Loucy (cell line): ENCODE results near the gene GOLIM4.

ENCODE experiments used
- H2AFZ ChIP-seq: fragments of 200-600 bp; sonication (generic); 2 replicates; pipeline ENCODE4 v1.6.0; 2016; ENCODE audit warnings: antibody characterized with exemption, mild to moderate bottlenecking, low read length, moderate library complexity
- H3F3A ChIP-seq: fragments of 200-600 bp; 2 replicates; pipeline ENCODE4 v1.6.0; 2016; ENCODE audit warnings: antibody characterized with exemption, low read depth, mild to moderate bottlenecking
- H3K27me3 ChIP-seq: fragments of 200-600 bp; sonication (generic); 2 replicates; pipeline ENCODE4 v1.6.1; 2014; ENCODE audit warnings: low read length, mild to moderate bottlenecking; ENCODE audit not compliant: insufficient read depth, poor library complexity, severe bottlenecking
- H3K36me3 ChIP-seq: fragments of 200-600 bp; sonication (generic); 2 replicates; pipeline ENCODE4 v1.6.1; 2016; ENCODE audit warnings: low read length; ENCODE audit not compliant: insufficient read depth
- H3K4me1 ChIP-seq: fragments of 200-600 bp; sonication (generic); 2 replicates; pipeline ENCODE4 v1.5.1; 2014; ENCODE audit warnings: low read length, mild to moderate bottlenecking; ENCODE audit not compliant: insufficient read depth, poor library complexity, severe bottlenecking
- H3K4me2 ChIP-seq: fragments of 200-600 bp; sonication (generic); 2 replicates; pipeline ENCODE4 v1.6.0; 2014; ENCODE audit warnings: antibody characterized with exemption, low read length, low read depth, mild to moderate bottlenecking; ENCODE audit not compliant: poor library complexity, severe bottlenecking
- H3K4me3 ChIP-seq: fragments of 200-600 bp; sonication (generic); 2 replicates; pipeline ENCODE4 v1.5.1; 2014; ENCODE audit warnings: low read length, mild to moderate bottlenecking, mixed read lengths; ENCODE audit not compliant: poor library complexity, severe bottlenecking
- H3K79me2 ChIP-seq: fragments of 200-600 bp; sonication (generic); 2 replicates; pipeline ENCODE4 v1.6.1; 2014; ENCODE audit warnings: low read length; ENCODE audit not compliant: insufficient read depth
- H3K9ac ChIP-seq: fragments of 200-600 bp; sonication (generic); 2 replicates; pipeline ENCODE4 v1.6.0; 2014; ENCODE audit warnings: mild to moderate bottlenecking, low read depth, low read length, moderate library complexity; ENCODE audit not compliant: poor library complexity, severe bottlenecking
- H3K9me2 ChIP-seq: fragments of 200-600 bp; sonication (generic); replicated peaks from 2 replicates; pipeline ENCODE4 v1.6.1; 2016; ENCODE audit warnings: low read depth, low read length, mixed read lengths
- H3K9me3 ChIP-seq: fragments of 200-600 bp; sonication (generic); 2 replicates; pipeline ENCODE4 v1.6.1; 2014; ENCODE audit warnings: mild to moderate bottlenecking, antibody characterized with exemption, low read length, low read depth; ENCODE audit not compliant: insufficient read depth
- H4K20me1 ChIP-seq: fragments of 200-600 bp; sonication (generic); 2 replicates; pipeline ENCODE4 v1.6.0; 2014; ENCODE audit warnings: antibody characterized with exemption, low read length, mild to moderate bottlenecking; ENCODE audit not compliant: insufficient read depth, poor library complexity, severe bottlenecking
- EZH2phosphoT487 ChIP-seq: fragments of 200-600 bp; IDR thresholded peaks from 2 replicates; pipeline ENCODE4 v1.6.1; 2018; ENCODE audit warnings: antibody characterized with exemption, mild to moderate bottlenecking, moderate library complexity, borderline replicate concordance
- TF ChIP-seq, protein P1 (sequence below): fragments of 200-600 bp; sonication (generic); conservative IDR thresholded peaks from 2 replicates; pipeline ENCODE4 v1.5.1; 2014; ENCODE audit warnings: mild to moderate bottlenecking, antibody characterized with exemption, low read length

The GOLIM4 gene

DNA sequence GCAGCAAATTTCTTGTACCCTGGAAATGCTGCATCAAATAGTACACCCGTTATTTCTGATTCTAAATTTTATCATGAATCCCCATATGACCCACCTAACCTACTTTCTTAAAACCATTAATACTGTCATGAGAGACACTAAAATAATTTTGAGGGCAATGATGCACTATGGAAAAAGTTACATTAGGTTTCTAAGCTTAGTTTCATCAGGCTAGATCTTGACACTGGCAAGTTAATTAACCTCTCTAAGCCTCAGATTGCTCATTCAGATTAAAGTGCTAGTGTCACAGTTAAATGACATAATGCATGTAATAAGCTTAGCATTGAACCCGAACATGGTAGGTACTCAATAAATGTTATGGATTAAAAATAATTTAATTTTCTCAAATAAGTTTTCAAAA, 8.2 kb downstream of the GOLIM4 start:
- Histone ChIP-seq H3K9me3 (no peaks in the 10 kb centered on the region), H3F3A (no peaks in the 10 kb centered on the region), H3K4me1 (peaks cover 35% of the 10 kb centered on the region), H3K9ac (no peak overlapping the region), H3K36me3 (no peaks in the 10 kb centered on the region), H3K4me2 (peak overlapping the region; percentile 55), H3K4me3 (no peak overlapping the region), H3K79me2 (peaks cover 68% of the 10 kb centered on the region), H4K20me1 (peaks cover 14% of the 10 kb centered on the region), H3K27me3 (no peaks in the 10 kb centered on the region), H2AFZ (no peak overlapping the region), H3K9me2 (no peaks in the 10 kb centered on the region)
- TF ChIP-seq, protein P1, sequence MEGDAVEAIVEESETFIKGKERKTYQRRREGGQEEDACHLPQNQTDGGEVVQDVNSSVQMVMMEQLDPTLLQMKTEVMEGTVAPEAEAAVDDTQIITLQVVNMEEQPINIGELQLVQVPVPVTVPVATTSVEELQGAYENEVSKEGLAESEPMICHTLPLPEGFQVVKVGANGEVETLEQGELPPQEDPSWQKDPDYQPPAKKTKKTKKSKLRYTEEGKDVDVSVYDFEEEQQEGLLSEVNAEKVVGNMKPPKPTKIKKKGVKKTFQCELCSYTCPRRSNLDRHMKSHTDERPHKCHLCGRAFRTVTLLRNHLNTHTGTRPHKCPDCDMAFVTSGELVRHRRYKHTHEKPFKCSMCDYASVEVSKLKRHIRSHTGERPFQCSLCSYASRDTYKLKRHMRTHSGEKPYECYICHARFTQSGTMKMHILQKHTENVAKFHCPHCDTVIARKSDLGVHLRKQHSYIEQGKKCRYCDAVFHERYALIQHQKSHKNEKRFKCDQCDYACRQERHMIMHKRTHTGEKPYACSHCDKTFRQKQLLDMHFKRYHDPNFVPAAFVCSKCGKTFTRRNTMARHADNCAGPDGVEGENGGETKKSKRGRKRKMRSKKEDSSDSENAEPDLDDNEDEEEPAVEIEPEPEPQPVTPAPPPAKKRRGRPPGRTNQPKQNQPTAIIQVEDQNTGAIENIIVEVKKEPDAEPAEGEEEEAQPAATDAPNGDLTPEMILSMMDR = no peak
- TF ChIP-seq EZH2phosphoT487 = no peak

DNA sequence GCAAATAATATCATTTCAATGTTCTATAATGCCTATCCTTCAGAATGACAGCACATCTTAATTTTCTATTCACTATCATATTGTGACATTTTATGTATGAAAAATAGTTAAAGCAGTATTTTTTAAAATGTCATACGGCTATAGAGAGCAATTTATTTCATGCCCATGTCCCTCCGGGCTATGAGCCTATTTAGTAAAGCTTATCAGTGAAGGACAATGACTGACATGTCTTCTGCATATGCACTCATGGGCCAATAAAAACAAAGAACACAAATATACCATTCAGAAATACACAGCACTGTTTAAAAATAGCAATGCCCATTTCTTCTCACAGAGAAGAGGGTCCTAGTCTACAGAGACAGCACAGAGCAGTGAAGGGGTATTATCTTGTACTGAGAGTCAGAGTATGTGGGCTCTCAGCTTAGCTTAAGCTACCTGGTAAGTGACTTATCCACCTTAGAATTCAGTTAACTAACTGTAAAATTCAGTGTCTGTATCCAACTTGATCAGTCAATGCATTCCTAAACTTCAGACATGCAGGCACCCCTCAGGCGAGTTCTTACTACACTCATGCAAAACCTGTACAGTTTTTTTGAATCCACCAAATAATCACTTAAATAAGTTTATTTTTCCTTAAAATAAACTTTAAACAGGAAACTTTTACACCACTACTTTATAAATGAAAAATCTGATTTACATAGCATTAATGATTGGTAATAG, 9.0 kb downstream of the GOLIM4 start:
- Histone ChIP-seq H4K20me1 (peaks cover 14% of the 10 kb centered on the region), H2AFZ (no peak overlapping the region), H3K79me2 (peaks cover 60% of the 10 kb centered on the region), H3K36me3 (no peaks in the 10 kb centered on the region), H3K4me3 (no peak overlapping the region), H3K9me3 (no peaks in the 10 kb centered on the region), H3K27me3 (no peaks in the 10 kb centered on the region), H3K9me2 (no peaks in the 10 kb centered on the region), H3K9ac (no peak overlapping the region), H3K4me1 (peaks cover 33% of the 10 kb centered on the region), H3F3A (no peaks in the 10 kb centered on the region), H3K4me2 (peak overlapping the region; percentile 55)
- TF ChIP-seq, protein P1 = no peak
- TF ChIP-seq EZH2phosphoT487 = no peak

DNA sequence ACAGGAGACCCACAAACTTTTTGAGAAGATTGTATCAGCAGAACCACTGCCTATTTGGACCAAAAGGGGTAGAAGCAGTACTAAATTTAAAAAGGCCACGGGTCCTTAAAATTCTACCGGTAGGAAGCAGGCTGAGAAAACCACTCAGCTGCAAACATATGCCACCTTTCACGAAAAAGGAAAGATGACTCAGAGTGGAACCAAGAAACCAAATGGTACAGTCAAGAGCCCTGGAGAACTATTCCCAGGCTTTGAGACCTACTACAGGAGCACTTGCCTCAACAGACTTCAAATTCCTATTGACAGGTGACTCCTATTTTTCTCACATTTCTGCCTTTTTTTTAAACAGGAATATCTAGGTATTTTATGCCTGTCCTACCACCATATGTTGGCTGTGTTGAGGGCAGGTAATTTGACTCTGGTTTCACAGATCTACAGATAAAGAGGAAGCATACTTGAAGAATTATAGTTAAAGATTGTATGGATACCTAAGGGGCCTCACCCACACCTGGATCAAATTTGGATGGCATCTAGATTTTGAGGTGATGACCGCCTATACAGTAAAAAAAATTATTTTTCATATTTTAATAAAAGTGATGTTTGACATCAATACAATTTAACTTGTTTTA, 10.1 kb downstream of the GOLIM4 start:
- H3K9me3 ChIP-seq = no peaks in the 10 kb centered on the region
- no peaks in the 10 kb centered on the region for H3K36me3 ChIP-seq
- no peak overlapping the region for H3K4me2 ChIP-seq
- TF ChIP-seq, protein P1 = no peak
- no peak for TF ChIP-seq EZH2phosphoT487
- H3F3A ChIP-seq = no peaks in the 10 kb centered on the region
- no peak overlapping the region for H2AFZ ChIP-seq
- H3K9me2 ChIP-seq = no peaks in the 10 kb centered on the region
- no peak overlapping the region for H3K9ac ChIP-seq
- H3K79me2 ChIP-seq = peaks cover 58% of the 10 kb centered on the region
- H3K4me3 ChIP-seq = no peak overlapping the region
- H3K4me1 ChIP-seq = peaks cover 28% of the 10 kb centered on the region
- H4K20me1 ChIP-seq = peaks cover 14% of the 10 kb centered on the region
- H3K27me3 ChIP-seq = no peaks in the 10 kb centered on the region
